H9 (cell line): ENCODE results near the gene TMPRSS15. TPM values are rescaled to one million over a fixed set of nuclear protein-coding genes. Genes with fewer than 3 reads are reported as not detected.

ENCODE experiments used
- DNase-seq: peaks from one replicate; pipeline ENCODE4 v3.0.0-alpha.2; 2017
- H2AFZ ChIP-seq: one replicate; pipeline ENCODE4 v1.6.1; 2013; ENCODE audit warnings: mild to moderate bottlenecking, low read length, control low read depth, moderate library complexity
- H2AK5ac ChIP-seq: 2 replicates; pipeline ENCODE4 v1.6.1; 2013; ENCODE audit warnings: low read length, control low read depth, mixed read lengths; ENCODE audit not compliant: insufficient read length
- H2BK120ac ChIP-seq: one replicate; pipeline ENCODE4 v1.6.1; 2013; ENCODE audit warnings: low read depth, mild to moderate bottlenecking, low read length, control low read depth, inconsistent platforms; ENCODE audit not compliant: poor library complexity, severe bottlenecking
- H2BK12ac ChIP-seq: 2 replicates; pipeline ENCODE4 v1.6.1; 2013; ENCODE audit warnings: low read length, control low read depth, mixed read lengths, low read depth; ENCODE audit not compliant: insufficient read length
- H2BK15ac ChIP-seq: 2 replicates; pipeline ENCODE4 v1.6.1; 2013; ENCODE audit warnings: low read depth, low read length, control low read depth
- H2BK20ac ChIP-seq: one replicate; pipeline ENCODE4 v1.6.1; 2013; ENCODE audit warnings: low read depth, mild to moderate bottlenecking, low read length, control low read depth, inconsistent platforms; ENCODE audit not compliant: poor library complexity, severe bottlenecking
- H2BK5ac ChIP-seq: 2 replicates; pipeline ENCODE4 v1.6.1; 2013; ENCODE audit warnings: low read length, control low read depth, mixed read lengths; ENCODE audit not compliant: insufficient read length
- H3K14ac ChIP-seq: 2 replicates; pipeline ENCODE4 v1.6.1; 2013; ENCODE audit warnings: low read length, control low read depth; ENCODE audit not compliant: insufficient read depth
- H3K18ac ChIP-seq: 2 replicates; pipeline ENCODE4 v1.6.1; 2013; ENCODE audit warnings: low read depth, mild to moderate bottlenecking, mixed read lengths, low read length, control low read depth; ENCODE audit not compliant: insufficient read length
- H3K23ac ChIP-seq: 2 replicates; pipeline ENCODE4 v1.6.1; 2013; ENCODE audit warnings: low read length, control low read depth, mixed read lengths, low read depth; ENCODE audit not compliant: insufficient read length
- H3K23me2 ChIP-seq: 2 replicates; pipeline ENCODE4 v1.6.1; 2013; ENCODE audit warnings: low read depth, mild to moderate bottlenecking, mixed read lengths, low read length, control low read depth; ENCODE audit not compliant: insufficient read length, poor library complexity, severe bottlenecking
- H3K27ac ChIP-seq: 2 replicates; pipeline ENCODE4 v1.5.1; 2013; ENCODE audit warnings: low read length, control low read depth, mixed read lengths, low read depth; ENCODE audit not compliant: insufficient read length
- H3K27me3 ChIP-seq: 2 replicates; pipeline ENCODE4 v1.6.1; 2013; ENCODE audit warnings: low read length, control low read depth, inconsistent platforms; ENCODE audit not compliant: insufficient read depth
- H3K4ac ChIP-seq: 2 replicates; pipeline ENCODE4 v1.6.1; 2013; ENCODE audit warnings: low read depth, mild to moderate bottlenecking, control low read depth, inconsistent platforms, low read length, moderate library complexity
- H3K4me1 ChIP-seq: 2 replicates; pipeline ENCODE4 v1.6.1; 2013; ENCODE audit warnings: low read length, control low read depth, inconsistent platforms; ENCODE audit not compliant: insufficient read depth
- H3K4me2 ChIP-seq: 2 replicates; pipeline ENCODE4 v1.6.1; 2013; ENCODE audit warnings: low read length, control low read depth, mixed read lengths; ENCODE audit not compliant: insufficient read length, insufficient read depth
- H3K56ac ChIP-seq: 2 replicates; pipeline ENCODE4 v1.6.1; 2013; ENCODE audit warnings: low read depth, mild to moderate bottlenecking, mixed read lengths, low read length, control low read depth; ENCODE audit not compliant: insufficient read length
- H3K79me1 ChIP-seq: 2 replicates; pipeline ENCODE4 v1.6.1; 2013; ENCODE audit warnings: low read depth, mild to moderate bottlenecking, moderate library complexity, low read length, control low read depth, inconsistent platforms; ENCODE audit not compliant: insufficient read depth, poor library complexity, severe bottlenecking
- H3K79me2 ChIP-seq: 2 replicates; pipeline ENCODE4 v1.6.1; 2013; ENCODE audit warnings: low read length, control low read depth, inconsistent platforms; ENCODE audit not compliant: insufficient read depth
- H3K9ac ChIP-seq: 2 replicates; pipeline ENCODE4 v1.6.1; 2013; ENCODE audit warnings: low read length, control low read depth, mixed read lengths; ENCODE audit not compliant: insufficient read length; ENCODE audit errors: extremely low read depth
- H3K9me3 ChIP-seq: one replicate; pipeline ENCODE4 v1.6.1; 2013; ENCODE audit warnings: low read depth, low read length, inconsistent platforms; ENCODE audit not compliant: control insufficient read depth
- H3T11ph ChIP-seq: one replicate; pipeline ENCODE4 v1.6.1; 2013; ENCODE audit warnings: mild to moderate bottlenecking, low read length, control low read depth, inconsistent platforms
- H4K20me1 ChIP-seq: one replicate; pipeline ENCODE4 v1.6.1; 2013; ENCODE audit not compliant: control insufficient read depth, insufficient read length, insufficient read depth
- H4K5ac ChIP-seq: 2 replicates; pipeline ENCODE4 v1.6.1; 2013; ENCODE audit warnings: low read depth, mild to moderate bottlenecking, mixed read lengths, low read length, control low read depth; ENCODE audit not compliant: insufficient read length
- H4K8ac ChIP-seq: replicated peaks from 2 replicates; pipeline ENCODE4 v1.6.1; 2013; ENCODE audit warnings: low read length, control low read depth, mixed read lengths, low read depth; ENCODE audit not compliant: insufficient read length
- H4K91ac ChIP-seq: 2 replicates; pipeline ENCODE4 v1.6.1; 2013; ENCODE audit warnings: low read depth, mild to moderate bottlenecking, moderate library complexity, mixed read lengths, low read length, control low read depth; ENCODE audit not compliant: insufficient read length
- H3K27ac Mint-ChIP-seq, 3 experiments: 2 replicates in 2 of 3; 3 replicates in 1 of 3; pipeline ENCODE4 v1.8.0; 2020 to 2021; ENCODE audit warnings: mixed read lengths in 3 of 3, mild to moderate bottlenecking in 1 of 3, moderate library complexity in 1 of 3
- H3K27me3 Mint-ChIP-seq: 2 replicates; pipeline ENCODE4 v1.8.0; 2021; ENCODE audit warnings: low read depth, mild to moderate bottlenecking, moderate library complexity, mixed read lengths
- H3K36me3 Mint-ChIP-seq, 3 experiments: 2 replicates in 2 of 3; 3 replicates in 1 of 3; pipeline ENCODE4 v1.8.0; 2020 to 2021; ENCODE audit warnings: low read depth in 3 of 3, mixed read lengths in 3 of 3; ENCODE audit not compliant: insufficient read depth in 1 of 3
- H3K4me1 Mint-ChIP-seq, 2 experiments: 2 replicates each; pipeline ENCODE4 v1.8.0; 2020; ENCODE audit warnings: mixed read lengths in 2 of 2
- H3K4me3 Mint-ChIP-seq, 2 experiments: 2 replicates in 1 of 2; 3 replicates in 1 of 2; pipeline ENCODE4 v1.8.0; 2020 to 2021; ENCODE audit warnings: mild to moderate bottlenecking in 2 of 2, mixed read lengths in 2 of 2, moderate library complexity in 1 of 2
- H3K9me3 Mint-ChIP-seq, 2 experiments: 2 replicates in 1 of 2; 3 replicates in 1 of 2; pipeline ENCODE4 v1.8.0; 2020; ENCODE audit warnings: mild to moderate bottlenecking in 2 of 2, mixed read lengths in 2 of 2, moderate library complexity in 1 of 2
- CTCF ChIP-seq: fragments of 200-600 bp; sonication (generic); conservative IDR thresholded peaks from 3 replicates; pipeline ENCODE4 v1.8.0; 2021; ENCODE audit warnings: antibody characterized with exemption, mild to moderate bottlenecking
- WGBS: extraction: QIAGEN DNeasy Blood & Tissue Kit; methylation state at CpG from one replicate; pipeline ENCODE4 v1.1.7; 2013; ENCODE audit warnings: missing lambda C conversion rate, low lambda C conversion rate, mixed read lengths; ENCODE audit not compliant: insufficient read length; ENCODE audit errors: extremely low coverage; 5-methylcytosine and 5-hydroxymethylcytosine counted together
- total RNA-seq: library from RNA; stranded (reverse); gene quantifications from 2 replicates; pipeline ENCODE4 v1.2.1, GENCODE V29; 2021

The TMPRSS15 gene
- total RNA-seq, 1 experiment from 2014 or later, result not detected

DNA sequence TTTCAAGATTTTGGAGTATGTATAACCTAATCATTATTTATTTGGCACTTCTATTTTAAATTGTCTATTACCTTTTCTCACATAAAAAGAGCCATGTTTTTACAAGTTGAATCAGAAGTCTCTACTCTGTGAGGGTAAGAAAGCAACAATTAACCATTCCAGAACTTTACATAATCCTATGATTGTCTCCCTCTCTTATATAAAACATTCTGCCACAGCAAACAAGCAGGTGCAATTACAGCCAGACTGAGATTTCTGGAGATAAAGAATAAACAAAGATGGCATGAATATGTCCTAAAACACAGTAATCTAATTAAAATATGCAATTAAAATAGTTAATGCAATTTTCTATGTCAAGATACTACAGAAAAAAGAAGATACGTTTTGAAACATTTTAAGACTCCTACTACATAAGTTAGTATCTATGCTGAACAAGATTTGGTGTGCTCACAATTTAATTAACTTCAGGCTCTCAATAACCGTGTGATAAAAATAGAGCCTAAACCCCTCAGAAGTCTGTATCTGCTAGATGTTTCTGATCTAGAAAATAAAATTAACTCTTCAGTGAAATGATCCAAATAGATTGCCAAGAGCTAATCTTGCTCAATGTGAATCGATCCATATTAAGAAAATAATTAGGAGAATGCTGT is 13.7 kb upstream of the TMPRSS15 start:
- H3K36me3 Mint-ChIP-seq, result no peaks in the 10 kb centered on the region
- Histone ChIP-seq H3K79me2 (no peaks in the 10 kb centered on the region), H3T11ph (no peak overlapping the region), H2BK120ac (no peak overlapping the region), H3K9ac (no peak overlapping the region), H2BK5ac (no peak overlapping the region), H3K56ac (no peak overlapping the region), H3K23me2 (no peaks in the 10 kb centered on the region), H2AK5ac (no peak overlapping the region), H2BK20ac (no peak overlapping the region), H4K20me1 (no peaks in the 10 kb centered on the region), H2BK12ac (no peak overlapping the region), H3K4ac (no peak overlapping the region), H3K79me1 (no peaks in the 10 kb centered on the region), H3K4me1 (no peaks in the 10 kb centered on the region), H3K9me3 (no peaks in the 10 kb centered on the region), H3K23ac (no peak overlapping the region), H3K27ac (no peak overlapping the region), H2BK15ac (no peak overlapping the region), H3K14ac (no peak overlapping the region), H4K91ac (no peak overlapping the region), H4K8ac (no peak overlapping the region), H3K27me3 (no peaks in the 10 kb centered on the region), H3K4me2 (no peak overlapping the region), H3K18ac (no peak overlapping the region), H2AFZ (no peak overlapping the region), H4K5ac (no peak overlapping the region)
- WGBS, result no CpG with 5 or more reads among the region's 3 CpGs
- H3K27me3 Mint-ChIP-seq, result no peaks in the 10 kb centered on the region
- H3K4me1 Mint-ChIP-seq, result peaks cover 6 to 10% of the 10 kb centered on the region in 2 experiments
- DNase-seq, result no peak
- H3K9me3 Mint-ChIP-seq, result no peaks in the 10 kb centered on the region
- H3K4me3 Mint-ChIP-seq, result no peak overlapping the region
- no peak overlapping the region for H3K27ac Mint-ChIP-seq
- TF ChIP-seq CTCF, result no peak
